IPS-18a (cell line): ENCODE data around the gene DPEP1.

Experiments used
- H3K27ac ChIP-seq: one replicate; pipeline ENCODE4 v1.5.1; 2013; ENCODE audit warnings: low read length
- H3K27me3 ChIP-seq: one replicate; pipeline ENCODE4 v1.6.1; 2013; ENCODE audit warnings: mild to moderate bottlenecking, low read length; ENCODE audit not compliant: control insufficient read depth, insufficient read depth
- H3K36me3 ChIP-seq: one replicate; pipeline ENCODE4 v1.6.1; 2013; ENCODE audit warnings: low read depth, low read length; ENCODE audit not compliant: control insufficient read depth
- H3K4me1 ChIP-seq: one replicate; pipeline ENCODE4 v1.6.1; 2013; ENCODE audit warnings: low read depth, low read length; ENCODE audit not compliant: control insufficient read depth
- H3K4me3 ChIP-seq: one replicate; pipeline ENCODE4 v1.5.1; 2013; ENCODE audit warnings: low read length
- H3K9ac ChIP-seq: one replicate; pipeline ENCODE4 v1.6.1; 2013; ENCODE audit warnings: mild to moderate bottlenecking, low read length, moderate library complexity
- H3K9me3 ChIP-seq: one replicate; pipeline ENCODE4 v1.6.1; 2013; ENCODE audit warnings: low read depth, low read length; ENCODE audit not compliant: control insufficient read depth

DPEP1 gene

GRCh38 chr16:89604764-89605163 is 8.7 kb upstream of the DPEP1 start:
- H3K9me3 ChIP-seq, result no peaks in the 10 kb centered on the region
- no peaks in the 10 kb centered on the region for H3K36me3 ChIP-seq
- H3K9ac ChIP-seq, result no peak overlapping the region
- H3K27ac ChIP-seq, result no peak overlapping the region
- H3K4me1 ChIP-seq, result peaks cover 3% of the 10 kb centered on the region
- H3K27me3 ChIP-seq, result no peaks in the 10 kb centered on the region
- no peak overlapping the region for H3K4me3 ChIP-seq

- Histone ChIP-seq H3K27ac (no peak overlapping the region), H3K4me3 (no peak overlapping the region), H3K9ac (no peak overlapping the region), H3K9me3 (no peaks in the 10 kb centered on the region), H3K27me3 (no peaks in the 10 kb centered on the region), H3K4me1 (peaks cover 3% of the 10 kb centered on the region), H3K36me3 (no peaks in the 10 kb centered on the region)
Observed at GRCh38 chr16:89605186-89605970, 8.1 kb upstream of the DPEP1 start.

- Histone ChIP-seq H3K27me3 (no peaks in the 10 kb centered on the region), H3K4me3 (no peak overlapping the region), H3K4me1 (peaks cover 3% of the 10 kb centered on the region), H3K27ac (no peak overlapping the region), H3K36me3 (no peaks in the 10 kb centered on the region), H3K9me3 (no peaks in the 10 kb centered on the region), H3K9ac (no peak overlapping the region)
Observed at GRCh38 chr16:89606006-89606405, 7.4 kb upstream of the DPEP1 start.

GRCh38 chr16:89607453-89607852 is 6.0 kb upstream of the DPEP1 start:
- Histone ChIP-seq H3K4me3 (no peak overlapping the region), H3K27me3 (no peaks in the 10 kb centered on the region), H3K9ac (no peak overlapping the region), H3K27ac (no peak overlapping the region), H3K36me3 (no peaks in the 10 kb centered on the region), H3K9me3 (no peaks in the 10 kb centered on the region), H3K4me1 (peaks cover 3% of the 10 kb centered on the region)

GRCh38 chr16:89607937-89608740 is 5.3 kb upstream of the DPEP1 start:
- no peak overlapping the region for H3K4me3 ChIP-seq
- no peaks in the 10 kb centered on the region for H3K36me3 ChIP-seq
- no peaks in the 10 kb centered on the region for H3K27me3 ChIP-seq
- no peak overlapping the region for H3K27ac ChIP-seq
- no peaks in the 10 kb centered on the region for H3K4me1 ChIP-seq
- no peaks in the 10 kb centered on the region for H3K9me3 ChIP-seq
- H3K9ac ChIP-seq, result no peak overlapping the region

- Histone ChIP-seq H3K36me3 (no peaks in the 10 kb centered on the region), H3K27ac (no peak overlapping the region), H3K4me3 (no peak overlapping the region), H3K4me1 (no peaks in the 10 kb centered on the region), H3K27me3 (no peaks in the 10 kb centered on the region), H3K9me3 (no peaks in the 10 kb centered on the region), H3K9ac (no peak overlapping the region)
Observed at GRCh38 chr16:89610108-89610453, 3.4 kb upstream of the DPEP1 start.

GRCh38 chr16:89612415-89613166 is 851 bp upstream of the DPEP1 start:
- Histone ChIP-seq H3K27me3 (no peaks in the 10 kb centered on the region), H3K4me3 (no peak overlapping the region), H3K9me3 (no peaks in the 10 kb centered on the region), H3K9ac (no peak overlapping the region), H3K4me1 (no peaks in the 10 kb centered on the region), H3K36me3 (no peaks in the 10 kb centered on the region), H3K27ac (no peak overlapping the region)

GRCh38 chr16:89613954-89614459 is 565 bp downstream of the DPEP1 start:
- H3K4me3 ChIP-seq, result no peak overlapping the region
- H3K9ac ChIP-seq, result no peak overlapping the region
- H3K4me1 ChIP-seq, result no peaks in the 10 kb centered on the region
- no peaks in the 10 kb centered on the region for H3K36me3 ChIP-seq
- no peaks in the 10 kb centered on the region for H3K27me3 ChIP-seq
- H3K27ac ChIP-seq, result no peak overlapping the region
- no peaks in the 10 kb centered on the region for H3K9me3 ChIP-seq

GRCh38 chr16:89615176-89615575 is 1.7 kb downstream of the DPEP1 start:
- no peak overlapping the region for H3K4me3 ChIP-seq
- H3K9ac ChIP-seq, result no peak overlapping the region
- no peak overlapping the region for H3K27ac ChIP-seq
- no peaks in the 10 kb centered on the region for H3K27me3 ChIP-seq
- no peaks in the 10 kb centered on the region for H3K36me3 ChIP-seq
- no peaks in the 10 kb centered on the region for H3K4me1 ChIP-seq
- no peaks in the 10 kb centered on the region for H3K9me3 ChIP-seq

GRCh38 chr16:89615596-89616090 is 2.2 kb downstream of the DPEP1 start:
- Histone ChIP-seq H3K9ac (no peak overlapping the region), H3K27ac (no peak overlapping the region), H3K9me3 (no peaks in the 10 kb centered on the region), H3K4me1 (peaks cover 3% of the 10 kb centered on the region), H3K36me3 (no peaks in the 10 kb centered on the region), H3K4me3 (no peak overlapping the region), H3K27me3 (no peaks in the 10 kb centered on the region)

GRCh38 chr16:89616623-89617022 is 3.2 kb downstream of the DPEP1 start:
- Histone ChIP-seq H3K27me3 (no peaks in the 10 kb centered on the region), H3K9ac (no peak overlapping the region), H3K27ac (no peak overlapping the region), H3K4me3 (no peak overlapping the region), H3K9me3 (no peaks in the 10 kb centered on the region), H3K4me1 (peaks cover 3% of the 10 kb centered on the region), H3K36me3 (no peaks in the 10 kb centered on the region)
